ENCODE results near the gene PGGHG.

DNA sequence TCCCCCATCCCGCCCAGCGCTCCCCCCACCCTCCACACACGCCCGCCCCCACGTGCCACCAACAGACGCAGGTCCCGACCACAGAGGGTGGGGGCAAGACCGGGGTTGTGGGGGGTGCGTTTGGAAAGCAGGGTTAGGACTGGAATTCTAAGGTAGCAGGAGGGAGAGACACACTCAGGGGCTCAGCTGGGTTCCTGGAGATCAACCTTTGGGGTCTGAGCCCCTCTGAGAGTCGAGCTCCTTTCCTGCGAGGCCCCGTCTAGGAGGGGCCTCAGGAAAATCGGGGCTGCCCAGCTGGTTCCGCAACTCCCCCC lies 429 bp downstream of the PGGHG start:
- TF ChIP-seq CTCF (conservative IDR thresholded peaks at IDR 0.05 in 1 of 2, IDR thresholded peaks at IDR 0.05 in 1 of 2; ENCODE audit: extremely low read depth in 1 of 2, insufficient read depth in 1 of 2, low read depth in 1 of 2, low read length in 2 of 2) (no peak), EZH2 (IDR thresholded peaks at IDR 0.05; ENCODE audit: borderline replicate concordance, low read length) (no peak)
